Neural cell (in vitro differentiated cells): ENCODE data around the gene DPF3. TPM values are rescaled to one million over a fixed set of nuclear protein-coding genes. Genes with fewer than 3 reads are reported as not detected.

ENCODE experiments used
- H2AFZ ChIP-seq: fragments of 200-600, 300-800 bp; sonication (generic), shearing (Covaris generic); 2 replicates; pipeline ENCODE4 v1.6.0; 2014; ENCODE audit warnings: low read depth, mild to moderate bottlenecking, antibody characterized with exemption, low read length, moderate library complexity
- H3F3A ChIP-seq: fragments of 200-600 bp; shearing (Covaris generic); 2 replicates; pipeline ENCODE4 v1.6.1; 2016; ENCODE audit warnings: mild to moderate bottlenecking, moderate library complexity, mixed read lengths, antibody characterized with exemption, low read length; ENCODE audit not compliant: insufficient read depth, poor library complexity, severe bottlenecking
- H3K27ac ChIP-seq: fragments of 200-600, 300-800 bp; sonication (generic), shearing (Covaris generic); 2 replicates; pipeline ENCODE4 v1.5.1; 2014; ENCODE audit warnings: mild to moderate bottlenecking, low read length, moderate library complexity
- H3K27me3 ChIP-seq: fragments of 300-800, 200-600 bp; sonication (generic), shearing (Covaris generic); 2 replicates; pipeline ENCODE4 v1.6.0; 2014; ENCODE audit warnings: mild to moderate bottlenecking, low read depth, low read length, moderate library complexity; ENCODE audit not compliant: insufficient read depth
- H3K36me3 ChIP-seq: fragments of 300-800, 200-600 bp; sonication (generic), shearing (Covaris generic); 2 replicates; pipeline ENCODE4 v1.5.1; 2014; ENCODE audit warnings: mild to moderate bottlenecking, antibody characterized with exemption, low read length, moderate library complexity; ENCODE audit not compliant: insufficient read depth
- H3K4me2 ChIP-seq: fragments of 300-800, 200-600 bp; sonication (generic), shearing (Covaris generic); 2 replicates; pipeline ENCODE4 v1.6.0; 2014; ENCODE audit warnings: mild to moderate bottlenecking, low read length
- H3K4me3 ChIP-seq: fragments of 300-800, 200-600 bp; sonication (generic), shearing (Covaris generic); 2 replicates; pipeline ENCODE4 v1.5.1; 2014; ENCODE audit warnings: mild to moderate bottlenecking, low read length, moderate library complexity
- H3K79me2 ChIP-seq: fragments of 200-600 bp; shearing (Covaris generic); replicated peaks from 2 replicates; pipeline ENCODE4 v1.6.0; 2014; ENCODE audit warnings: mild to moderate bottlenecking, low read length, moderate library complexity; ENCODE audit not compliant: insufficient read depth
- H3K9ac ChIP-seq: fragments of 300-800, 200-600 bp; sonication (generic), shearing (Covaris generic); 2 replicates; pipeline ENCODE4 v1.6.1; 2016; ENCODE audit warnings: mild to moderate bottlenecking, low read length, mixed read lengths
- H3K9me2 ChIP-seq: fragments of 200-600 bp; shearing (Covaris generic); 2 replicates; pipeline ENCODE4 v1.6.1; 2016; ENCODE audit warnings: mild to moderate bottlenecking, low read length, mixed read lengths; ENCODE audit not compliant: insufficient read depth
- H3K9me3 ChIP-seq: fragments of 200-600, 300-800 bp; sonication (generic), shearing (Covaris generic); 2 replicates; pipeline ENCODE4 v1.6.1; 2016; ENCODE audit warnings: mild to moderate bottlenecking, mixed run types, low read length, moderate library complexity, mixed read lengths
- H4K20me1 ChIP-seq: fragments of 200-600 bp; shearing (Covaris generic); 2 replicates; pipeline ENCODE4 v1.6.1; 2016; ENCODE audit warnings: mild to moderate bottlenecking, mixed run types; ENCODE audit not compliant: insufficient read depth
- CTCF ChIP-seq: fragments of 450-650 bp; IDR thresholded peaks from 2 replicates; pipeline ENCODE4 v1.5.1; 2014; ENCODE audit warnings: antibody characterized with exemption, mild to moderate bottlenecking, moderate library complexity; ENCODE audit not compliant: poor library complexity, severe bottlenecking
- EP300 ChIP-seq: fragments of 450-650 bp; conservative IDR thresholded peaks from 2 replicates; pipeline ENCODE4 v1.6.1; 2014; ENCODE audit warnings: antibody characterized with exemption, mild to moderate bottlenecking, moderate library complexity; ENCODE audit not compliant: poor library complexity, severe bottlenecking
- EZH2 ChIP-seq: fragments of 200-600, 300-800 bp; shearing (Covaris generic), sonication (generic); IDR thresholded peaks from 2 replicates; pipeline ENCODE4 v1.6.1; 2014; ENCODE audit warnings: antibody characterized with exemption, low read length, borderline replicate concordance, mild to moderate bottlenecking; ENCODE audit not compliant: insufficient read depth, poor library complexity, severe bottlenecking
- MXI1 ChIP-seq: fragments of 450-650 bp; conservative IDR thresholded peaks from 2 replicates; pipeline ENCODE4 v1.6.1; 2014; ENCODE audit warnings: antibody characterized with exemption, mild to moderate bottlenecking; ENCODE audit not compliant: poor library complexity, severe bottlenecking
- POLR2AphosphoS5 ChIP-seq: IDR thresholded peaks from 2 replicates; pipeline ENCODE4 v1.6.1; 2012
- RAD21 ChIP-seq: fragments of 450-650 bp; conservative IDR thresholded peaks from 2 replicates; pipeline ENCODE4 v1.6.1; 2014; ENCODE audit warnings: antibody characterized with exemption, mild to moderate bottlenecking, moderate library complexity
- REST ChIP-seq: IDR thresholded peaks from 2 replicates; pipeline ENCODE4 v1.6.1; 2012; ENCODE audit warnings: borderline replicate concordance
- SMC3 ChIP-seq: fragments of 450-650 bp; conservative IDR thresholded peaks from 2 replicates; pipeline ENCODE4 v1.6.1; 2014; ENCODE audit warnings: antibody characterized with exemption, mild to moderate bottlenecking, moderate library complexity; ENCODE audit not compliant: poor library complexity
- TAF1 ChIP-seq: IDR thresholded peaks from 2 replicates; pipeline ENCODE4 v1.6.1; 2012; ENCODE audit warnings: low read depth
- polyA plus RNA-seq: library from polyadenylated mRNA; depleted of rRNA; stranded (reverse); fragments of >200 nt; gene quantifications from 2 replicates; pipeline ENCODE4 v1.2.3, GENCODE V29; 2014

Gene DPF3
- polyA plus RNA-seq, 1 donor from 2014 or later: 2.9 TPM

- TF ChIP-seq EP300 (no peak), RAD21 (no peak), SMC3 (no peak), POLR2AphosphoS5 (no peak), REST (no peak), EZH2 (no peak), CTCF (no peak), TAF1 (no peak), MXI1 (no peak)
- no peak overlapping the region for H3K4me2 ChIP-seq
Observed at GRCh38 chr14:72738161-72738611, 155.7 kb downstream of the DPF3 start.

GRCh38 chr14:72737560-72737943, 156.3 kb downstream of the DPF3 start:
- Histone ChIP-seq H3K9me2 (no peaks in the 10 kb centered on the region), H3K9me3 (no peaks in the 10 kb centered on the region), H3K27me3 (no peaks in the 10 kb centered on the region), H3K36me3 (no peaks in the 10 kb centered on the region), H3K79me2 (no peaks in the 10 kb centered on the region), H3K4me3 (peak overlapping the region; percentile 9), H3K27ac (peak overlapping the region; percentile 14), H3K9ac (no peak overlapping the region), H3K4me2 (no peak overlapping the region), H2AFZ (no peak overlapping the region), H3F3A (no peaks in the 10 kb centered on the region), H4K20me1 (no peaks in the 10 kb centered on the region)
- TF ChIP-seq MXI1 (no peak), EP300 (peak; percentile 17)

More at GRCh38 chr14:72738161-72738611, 155.7 kb downstream of the DPF3 start:
- no peaks in the 10 kb centered on the region for H3K79me2 ChIP-seq
- no peak overlapping the region for H3K9ac ChIP-seq
- H3K27ac ChIP-seq: no peak overlapping the region
- H3K36me3 ChIP-seq: no peaks in the 10 kb centered on the region
- H3F3A ChIP-seq: no peaks in the 10 kb centered on the region
- H3K9me2 ChIP-seq: no peaks in the 10 kb centered on the region
- H2AFZ ChIP-seq: no peak overlapping the region
- no peaks in the 10 kb centered on the region for H3K27me3 ChIP-seq
- no peaks in the 10 kb centered on the region for H4K20me1 ChIP-seq
- no peak overlapping the region for H3K4me3 ChIP-seq
- no peaks in the 10 kb centered on the region for H3K9me3 ChIP-seq
